SKM-1 treated with dmso at 0.1 percent for 144 hours (cell line): ENCODE results near the gene RXFP3.

Experiments used
- DNase-seq: peaks from one replicate; lab custom pipeline; 2025; ENCODE audit not compliant: unreplicated experiment; lab: John Stamatoyannopoulos, UW

Gene RXFP3

DNA sequence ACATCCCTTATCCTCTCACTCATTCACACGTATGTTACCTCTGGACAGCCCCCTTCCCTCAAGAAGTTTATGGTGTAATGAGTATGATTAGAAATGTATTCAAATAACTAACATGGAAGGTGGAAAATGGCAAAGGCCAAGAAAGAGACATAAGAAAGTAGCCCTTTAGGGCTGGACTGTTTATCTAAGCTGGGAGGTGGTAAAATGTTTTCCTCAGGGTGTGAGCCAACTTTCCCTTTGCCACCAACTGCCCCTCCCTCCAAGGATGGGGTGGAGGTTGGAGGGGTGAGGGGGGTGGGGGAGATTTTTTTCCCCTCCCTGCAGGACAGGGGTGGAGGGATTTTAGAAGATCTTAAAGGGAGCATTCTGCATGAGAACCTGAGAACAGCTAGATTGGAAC, 40.1 kb downstream of the RXFP3 start:
- DNase-seq, result no peak

DNA sequence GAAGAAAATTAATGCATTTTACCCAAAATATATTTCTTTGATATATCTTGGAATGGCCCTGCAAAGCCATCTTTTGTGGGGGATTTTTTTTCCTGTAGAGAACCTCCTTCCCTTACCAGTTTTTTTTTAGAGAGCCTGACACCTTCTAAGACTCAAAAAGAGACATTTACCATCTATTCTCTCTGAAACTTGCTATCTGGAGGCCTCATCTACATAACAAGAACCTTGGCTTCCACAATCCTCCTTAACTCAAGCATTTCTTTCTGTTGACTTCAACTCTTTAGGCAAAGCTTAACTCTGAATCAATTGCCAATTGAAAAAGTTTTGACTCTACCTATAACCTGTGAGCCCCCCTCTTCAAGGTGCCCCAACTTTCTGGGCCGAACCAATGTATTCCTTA, 42.1 kb downstream of the RXFP3 start:
- DNase-seq, result no peak

DNA sequence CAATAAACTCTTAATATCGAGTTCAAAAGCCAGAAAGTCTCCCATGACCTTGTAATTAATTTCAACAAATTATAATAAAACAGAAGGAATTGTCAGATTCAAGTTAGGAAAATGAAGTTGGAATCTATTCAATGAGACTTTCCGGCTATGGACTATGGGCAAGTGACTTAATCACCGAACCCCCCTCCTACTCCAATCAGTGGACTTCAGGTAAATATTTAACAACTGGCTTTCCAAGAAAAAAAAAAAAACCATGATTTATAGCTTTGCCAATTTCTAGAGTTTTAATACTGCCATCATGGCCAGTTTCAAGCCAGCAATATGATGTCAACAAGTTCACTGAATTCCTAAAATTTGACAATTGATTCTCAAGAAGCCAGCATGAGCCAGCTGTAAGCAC, 43.8 kb downstream of the RXFP3 start:
- no peak for DNase-seq

DNA sequence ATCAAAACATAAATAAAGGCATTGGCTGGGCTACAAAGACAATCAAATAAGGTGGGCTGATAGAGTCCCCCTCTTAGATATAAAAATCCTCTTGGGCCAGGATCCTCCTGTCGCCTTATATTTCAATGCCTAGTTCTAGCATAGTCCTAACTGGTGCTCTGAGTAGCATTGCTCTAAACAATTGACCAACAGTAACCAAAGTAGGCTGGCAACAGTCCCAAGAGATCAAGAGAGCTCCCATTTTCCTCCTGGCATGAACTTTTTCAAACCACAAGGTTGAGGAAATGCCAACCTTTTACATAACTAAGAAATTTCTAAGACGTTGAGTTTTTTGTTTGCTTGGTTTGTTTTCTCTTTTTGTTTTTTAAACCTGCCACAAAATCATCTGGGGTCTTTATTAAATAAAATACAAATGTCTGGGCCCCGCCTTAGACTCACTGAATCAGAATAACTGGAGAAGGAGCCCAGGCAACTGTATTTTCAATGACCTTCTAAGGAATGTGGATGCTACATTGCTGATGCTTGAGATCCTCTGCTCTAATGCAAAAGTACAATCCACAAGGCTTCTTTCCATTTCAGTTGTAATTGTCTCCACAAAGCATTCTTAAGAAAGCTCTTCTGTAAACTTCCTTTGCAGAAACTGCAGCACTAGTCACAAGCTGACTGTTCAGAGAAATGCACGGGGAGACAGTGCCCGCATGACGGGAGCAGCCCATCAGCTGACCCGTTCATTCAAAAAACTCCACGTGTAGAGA, 45.4 kb downstream of the RXFP3 start:
- no peak for DNase-seq

DNA sequence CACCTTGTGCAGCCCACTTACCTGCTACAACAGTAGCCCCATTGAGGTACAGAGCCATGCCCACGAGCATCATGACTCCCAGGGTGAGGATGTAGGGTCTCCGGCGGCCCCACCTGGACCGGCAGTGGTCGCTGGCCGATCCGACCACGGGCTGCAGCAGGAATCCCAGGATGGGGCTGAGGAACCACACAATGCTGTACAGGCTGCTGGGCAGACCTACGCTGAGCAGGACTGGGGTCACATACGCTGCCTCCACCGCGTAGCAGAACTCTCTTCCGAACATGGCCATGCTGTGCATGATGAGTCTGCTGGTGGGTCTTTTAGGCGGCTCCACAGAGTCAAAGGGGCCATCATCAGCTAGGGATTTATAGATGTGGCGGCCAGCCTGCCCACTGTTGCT, 48.0 kb downstream of the RXFP3 start:
- no peak for DNase-seq

DNA sequence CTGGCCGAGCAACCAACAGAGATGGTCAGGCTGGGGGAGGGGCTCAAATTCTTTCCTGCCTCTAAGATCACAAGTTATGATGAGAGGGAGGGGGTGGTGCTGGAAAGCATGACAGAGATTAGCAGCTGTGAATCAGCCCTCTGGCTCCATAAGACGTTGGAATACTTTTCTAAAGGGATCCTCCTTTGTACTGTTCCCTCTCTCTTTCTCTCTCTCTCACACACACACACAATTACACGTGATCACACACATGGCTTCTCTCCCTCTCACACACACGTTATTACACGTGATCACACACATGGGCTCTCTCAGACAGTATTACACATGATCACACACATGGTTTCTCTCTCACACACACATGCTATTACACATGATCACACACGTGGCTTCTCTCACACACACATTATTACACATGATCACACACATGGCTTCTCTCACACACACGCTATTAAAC, 48.5 kb downstream of the RXFP3 start, which contains the start of gene SLC45A2:
Gene SLC45A2, minus strand, starts transcription at position 23 of the 454 bp plus-strand sequence. CDS start 110 bp downstream, outside the sequence.
- no peak for DNase-seq

DNA sequence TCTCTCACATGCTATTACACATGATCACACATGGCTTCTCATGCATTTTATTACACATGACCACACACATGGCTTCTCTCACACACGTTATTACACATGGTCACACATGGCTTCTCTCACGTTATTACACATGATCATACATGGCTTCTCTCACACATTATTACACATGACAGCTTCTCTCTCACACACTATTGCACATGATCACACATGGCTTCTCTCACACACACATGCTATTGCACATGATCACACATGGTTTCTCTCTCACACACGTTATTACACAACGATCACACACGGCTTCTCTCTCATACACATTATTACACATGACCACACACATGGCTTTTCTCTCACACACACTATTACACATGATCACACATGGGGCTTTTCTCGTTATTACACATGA, 49.3 kb downstream of the RXFP3 start:
- no peak for DNase-seq
